WTC11 (cell line): ENCODE data around the gene GABARAPL2.
"Not testable (repeated sequence)": the region's sequence is repeated elsewhere in the genome, so short reads cannot be mapped to it uniquely, and the experiment has no call there.

Experiments used
- CREM ChIP-seq: sonication (generic); formaldehyde crosslinking; IDR thresholded peaks from 2 replicates; pipeline ENCODE4 v1.8.1; 2022; ENCODE audit warnings: mild to moderate bottlenecking, missing genetic modification reagents, moderate library complexity
- ESRRA ChIP-seq: sonication (generic); formaldehyde crosslinking; IDR thresholded peaks from 2 replicates; pipeline ENCODE4 v1.8.1; 2022; ENCODE audit warnings: mild to moderate bottlenecking, missing genetic modification reagents, borderline replicate concordance
- SP1 ChIP-seq: sonication (generic); formaldehyde crosslinking; conservative IDR thresholded peaks from 2 replicates; pipeline ENCODE4 v1.8.1; 2022; ENCODE audit warnings: missing genetic modification reagents
- ZBTB21 ChIP-seq: sonication (generic); formaldehyde crosslinking; IDR thresholded peaks from 2 replicates; pipeline ENCODE4 v1.8.1; 2023; ENCODE audit warnings: mild to moderate bottlenecking, missing genetic modification reagents, borderline replicate concordance
- ZNF423 ChIP-seq: fragments of 250-450 bp; sonication (Bioruptor Pico); IDR thresholded peaks from 2 replicates; pipeline ENCODE4 v2.1.2; 2022; ENCODE audit warnings: mild to moderate bottlenecking, moderate library complexity
- TF ChIP-seq, protein P1 (sequence below): fragments of 200-600 bp; IDR thresholded peaks from 2 replicates; pipeline ENCODE4 v1.8.0; 2022; ENCODE audit warnings: antibody characterized with exemption
- TF ChIP-seq, protein P2 (sequence below): sonication (generic); formaldehyde crosslinking; IDR thresholded peaks from 2 replicates; pipeline ENCODE4 v1.8.0; 2022; ENCODE audit warnings: mild to moderate bottlenecking, missing genetic modification reagents
- TF ChIP-seq, protein P3 (sequence below): fragments of 250-450 bp; sonication (Bioruptor Pico); IDR thresholded peaks from 2 replicates; pipeline ENCODE4 v1.9.0; 2021; ENCODE audit warnings: mild to moderate bottlenecking
- TF ChIP-seq, protein P4 (sequence below): sonication (generic); formaldehyde crosslinking; IDR thresholded peaks from 2 replicates; pipeline ENCODE4 v1.8.0; 2022; ENCODE audit warnings: mild to moderate bottlenecking, missing genetic modification reagents
- TF ChIP-seq, protein P5 (sequence below): sonication (generic); formaldehyde crosslinking; IDR thresholded peaks from 2 replicates; pipeline ENCODE4 v1.8.0; 2022; ENCODE audit warnings: mild to moderate bottlenecking, missing genetic modification reagents
- TF ChIP-seq, protein P6 (sequence below): sonication (generic); formaldehyde crosslinking; conservative IDR thresholded peaks from 2 replicates; pipeline ENCODE4 v1.8.1; 2022; ENCODE audit warnings: mild to moderate bottlenecking, missing genetic modification reagents
- TF ChIP-seq, protein P7 (sequence below): sonication (generic); formaldehyde crosslinking; IDR thresholded peaks from 2 replicates; pipeline ENCODE4 v1.8.0; 2022; ENCODE audit warnings: mild to moderate bottlenecking, missing genetic modification reagents
- TF ChIP-seq, protein P8 (sequence below): sonication (generic); formaldehyde crosslinking; IDR thresholded peaks from 2 replicates; pipeline ENCODE4 v1.8.1; 2022; ENCODE audit warnings: low read depth, mild to moderate bottlenecking, moderate library complexity, missing genetic modification reagents, borderline replicate concordance
- TF ChIP-seq, protein P9 (sequence below): sonication (generic); formaldehyde crosslinking; IDR thresholded peaks from 2 replicates; pipeline ENCODE4 v1.8.1; 2023; ENCODE audit warnings: mild to moderate bottlenecking, missing genetic modification reagents, moderate library complexity

DNA sequence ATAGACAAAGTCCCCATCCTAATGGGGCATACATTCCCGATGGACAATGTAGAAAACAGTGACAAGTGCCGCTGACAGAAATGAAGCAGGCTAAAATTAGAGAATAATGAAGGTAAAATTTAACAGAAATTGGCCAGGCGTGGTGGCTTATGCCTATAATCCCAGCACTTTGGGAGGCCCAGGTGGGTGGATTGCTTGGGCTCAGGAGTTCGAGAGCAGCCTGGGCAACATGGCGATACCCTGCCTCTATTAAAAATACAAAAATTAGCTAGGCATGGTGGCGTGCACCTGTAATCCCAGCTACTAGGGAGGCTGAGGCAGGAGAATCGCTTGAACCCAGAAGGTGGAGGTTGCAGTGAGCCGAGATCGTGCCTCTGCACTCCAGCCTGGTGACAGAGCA lies 17.7 kb upstream of the GABARAPL2 start:
- TF ChIP-seq, protein P1, sequence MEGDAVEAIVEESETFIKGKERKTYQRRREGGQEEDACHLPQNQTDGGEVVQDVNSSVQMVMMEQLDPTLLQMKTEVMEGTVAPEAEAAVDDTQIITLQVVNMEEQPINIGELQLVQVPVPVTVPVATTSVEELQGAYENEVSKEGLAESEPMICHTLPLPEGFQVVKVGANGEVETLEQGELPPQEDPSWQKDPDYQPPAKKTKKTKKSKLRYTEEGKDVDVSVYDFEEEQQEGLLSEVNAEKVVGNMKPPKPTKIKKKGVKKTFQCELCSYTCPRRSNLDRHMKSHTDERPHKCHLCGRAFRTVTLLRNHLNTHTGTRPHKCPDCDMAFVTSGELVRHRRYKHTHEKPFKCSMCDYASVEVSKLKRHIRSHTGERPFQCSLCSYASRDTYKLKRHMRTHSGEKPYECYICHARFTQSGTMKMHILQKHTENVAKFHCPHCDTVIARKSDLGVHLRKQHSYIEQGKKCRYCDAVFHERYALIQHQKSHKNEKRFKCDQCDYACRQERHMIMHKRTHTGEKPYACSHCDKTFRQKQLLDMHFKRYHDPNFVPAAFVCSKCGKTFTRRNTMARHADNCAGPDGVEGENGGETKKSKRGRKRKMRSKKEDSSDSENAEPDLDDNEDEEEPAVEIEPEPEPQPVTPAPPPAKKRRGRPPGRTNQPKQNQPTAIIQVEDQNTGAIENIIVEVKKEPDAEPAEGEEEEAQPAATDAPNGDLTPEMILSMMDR = not testable (repeated sequence)
- TF ChIP-seq, protein P2, sequence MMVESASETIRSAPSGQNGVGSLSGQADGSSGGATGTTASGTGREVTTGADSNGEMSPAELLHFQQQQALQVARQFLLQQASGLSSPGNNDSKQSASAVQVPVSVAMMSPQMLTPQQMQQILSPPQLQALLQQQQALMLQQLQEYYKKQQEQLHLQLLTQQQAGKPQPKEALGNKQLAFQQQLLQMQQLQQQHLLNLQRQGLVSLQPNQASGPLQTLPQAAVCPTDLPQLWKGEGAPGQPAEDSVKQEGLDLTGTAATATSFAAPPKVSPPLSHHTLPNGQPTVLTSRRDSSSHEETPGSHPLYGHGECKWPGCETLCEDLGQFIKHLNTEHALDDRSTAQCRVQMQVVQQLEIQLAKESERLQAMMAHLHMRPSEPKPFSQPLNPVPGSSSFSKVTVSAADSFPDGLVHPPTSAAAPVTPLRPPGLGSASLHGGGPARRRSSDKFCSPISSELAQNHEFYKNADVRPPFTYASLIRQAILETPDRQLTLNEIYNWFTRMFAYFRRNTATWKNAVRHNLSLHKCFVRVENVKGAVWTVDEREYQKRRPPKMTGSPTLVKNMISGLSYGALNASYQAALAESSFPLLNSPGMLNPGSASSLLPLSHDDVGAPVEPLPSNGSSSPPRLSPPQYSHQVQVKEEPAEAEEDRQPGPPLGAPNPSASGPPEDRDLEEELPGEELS (CRISPR knock-in tag) = not testable (repeated sequence)
- not testable (repeated sequence) for TF ChIP-seq ZBTB21 (CRISPR knock-in tag); ESRRA (CRISPR knock-in tag); CREM; SP1 (CRISPR knock-in tag); ZNF423 (CRISPR knock-in tag)
- TF ChIP-seq, protein P3, sequence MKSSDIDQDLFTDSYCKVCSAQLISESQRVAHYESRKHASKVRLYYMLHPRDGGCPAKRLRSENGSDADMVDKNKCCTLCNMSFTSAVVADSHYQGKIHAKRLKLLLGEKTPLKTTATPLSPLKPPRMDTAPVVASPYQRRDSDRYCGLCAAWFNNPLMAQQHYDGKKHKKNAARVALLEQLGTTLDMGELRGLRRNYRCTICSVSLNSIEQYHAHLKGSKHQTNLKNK (CRISPR knock-in tag) = not testable (repeated sequence)
- TF ChIP-seq, protein P4, sequence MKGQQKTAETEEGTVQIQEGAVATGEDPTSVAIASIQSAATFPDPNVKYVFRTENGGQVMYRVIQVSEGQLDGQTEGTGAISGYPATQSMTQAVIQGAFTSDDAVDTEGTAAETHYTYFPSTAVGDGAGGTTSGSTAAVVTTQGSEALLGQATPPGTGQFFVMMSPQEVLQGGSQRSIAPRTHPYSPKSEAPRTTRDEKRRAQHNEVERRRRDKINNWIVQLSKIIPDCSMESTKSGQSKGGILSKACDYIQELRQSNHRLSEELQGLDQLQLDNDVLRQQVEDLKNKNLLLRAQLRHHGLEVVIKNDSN = not testable (repeated sequence)
- TF ChIP-seq, protein P5, sequence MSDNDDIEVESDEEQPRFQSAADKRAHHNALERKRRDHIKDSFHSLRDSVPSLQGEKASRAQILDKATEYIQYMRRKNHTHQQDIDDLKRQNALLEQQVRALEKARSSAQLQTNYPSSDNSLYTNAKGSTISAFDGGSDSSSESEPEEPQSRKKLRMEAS (CRISPR knock-in tag) = not testable (repeated sequence)
- TF ChIP-seq, protein P6, sequence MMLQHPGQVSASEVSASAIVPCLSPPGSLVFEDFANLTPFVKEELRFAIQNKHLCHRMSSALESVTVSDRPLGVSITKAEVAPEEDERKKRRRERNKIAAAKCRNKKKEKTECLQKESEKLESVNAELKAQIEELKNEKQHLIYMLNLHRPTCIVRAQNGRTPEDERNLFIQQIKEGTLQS = not testable (repeated sequence)
- TF ChIP-seq, protein P7, sequence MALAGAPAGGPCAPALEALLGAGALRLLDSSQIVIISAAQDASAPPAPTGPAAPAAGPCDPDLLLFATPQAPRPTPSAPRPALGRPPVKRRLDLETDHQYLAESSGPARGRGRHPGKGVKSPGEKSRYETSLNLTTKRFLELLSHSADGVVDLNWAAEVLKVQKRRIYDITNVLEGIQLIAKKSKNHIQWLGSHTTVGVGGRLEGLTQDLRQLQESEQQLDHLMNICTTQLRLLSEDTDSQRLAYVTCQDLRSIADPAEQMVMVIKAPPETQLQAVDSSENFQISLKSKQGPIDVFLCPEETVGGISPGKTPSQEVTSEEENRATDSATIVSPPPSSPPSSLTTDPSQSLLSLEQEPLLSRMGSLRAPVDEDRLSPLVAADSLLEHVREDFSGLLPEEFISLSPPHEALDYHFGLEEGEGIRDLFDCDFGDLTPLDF (CRISPR knock-in tag) = not testable (repeated sequence)
- TF ChIP-seq, protein P8, sequence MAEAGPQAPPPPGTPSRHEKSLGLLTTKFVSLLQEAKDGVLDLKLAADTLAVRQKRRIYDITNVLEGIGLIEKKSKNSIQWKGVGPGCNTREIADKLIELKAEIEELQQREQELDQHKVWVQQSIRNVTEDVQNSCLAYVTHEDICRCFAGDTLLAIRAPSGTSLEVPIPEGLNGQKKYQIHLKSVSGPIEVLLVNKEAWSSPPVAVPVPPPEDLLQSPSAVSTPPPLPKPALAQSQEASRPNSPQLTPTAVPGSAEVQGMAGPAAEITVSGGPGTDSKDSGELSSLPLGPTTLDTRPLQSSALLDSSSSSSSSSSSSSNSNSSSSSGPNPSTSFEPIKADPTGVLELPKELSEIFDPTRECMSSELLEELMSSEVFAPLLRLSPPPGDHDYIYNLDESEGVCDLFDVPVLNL (CRISPR knock-in tag) = not testable (repeated sequence)
- TF ChIP-seq, protein P9, sequence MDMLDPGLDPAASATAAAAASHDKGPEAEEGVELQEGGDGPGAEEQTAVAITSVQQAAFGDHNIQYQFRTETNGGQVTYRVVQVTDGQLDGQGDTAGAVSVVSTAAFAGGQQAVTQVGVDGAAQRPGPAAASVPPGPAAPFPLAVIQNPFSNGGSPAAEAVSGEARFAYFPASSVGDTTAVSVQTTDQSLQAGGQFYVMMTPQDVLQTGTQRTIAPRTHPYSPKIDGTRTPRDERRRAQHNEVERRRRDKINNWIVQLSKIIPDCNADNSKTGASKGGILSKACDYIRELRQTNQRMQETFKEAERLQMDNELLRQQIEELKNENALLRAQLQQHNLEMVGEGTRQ = not testable (repeated sequence)
